ENCODE results near the gene IL18R1.

Gene IL18R1

GRCh38 chr2:102383722-102384121, 28.1 kb downstream of the IL18R1 start:
- Histone ChIP-seq H3K18ac (ENCODE audit: low read length) (no peak overlapping the region), H3K4me3 (ENCODE audit: low read length in 2 of 2) (no peak overlapping the region), H3K9me3 (replicated peaks in 1 of 2; ENCODE audit: control insufficient read depth in 2 of 2, insufficient read depth in 1 of 2, low read depth in 1 of 2, low read length in 2 of 2) (peaks cover 0 to 3% of the 10 kb centered on the region in 2 donors), H4K91ac (ENCODE audit: low read depth, low read length, poor library complexity) (no peak overlapping the region), H2AFZ (ENCODE audit: low read length) (no peak overlapping the region), H3K4me1 (ENCODE audit: control insufficient read depth in 2 of 2, insufficient read depth in 1 of 2, low read depth in 1 of 2, low read length in 2 of 2) (no peaks in the 10 kb centered on the region), H3K14ac (ENCODE audit: low read length) (no peak overlapping the region), H2BK12ac (ENCODE audit: low read length) (no peak overlapping the region), H3K27me3 (ENCODE audit: control insufficient read depth in 3 of 3, insufficient read depth in 3 of 3, low read depth in 1 of 3, low read length in 3 of 3) (no peaks in the 10 kb centered on the region), H4K8ac (ENCODE audit: low read depth, low read length) (no peak overlapping the region), H3K9ac (ENCODE audit: low read depth, low read length, poor library complexity) (no peak overlapping the region), H2BK5ac (ENCODE audit: low read length) (no peak overlapping the region), H2BK120ac (ENCODE audit: low read depth, low read length) (no peak overlapping the region), H3K36me3 (replicated peaks in 1 of 2; ENCODE audit: control insufficient read depth in 2 of 2, insufficient read depth in 2 of 2, low read length in 2 of 2) (no peaks in the 10 kb centered on the region), H2AK5ac (ENCODE audit: low read depth, low read length) (no peak overlapping the region), H2BK15ac (ENCODE audit: low read length) (no peak overlapping the region), H3K27ac (replicated peaks; ENCODE audit: low read length) (no peak overlapping the region), H3K4ac (ENCODE audit: low read length) (no peak overlapping the region), H3K4me2 (ENCODE audit: insufficient read depth, low read length, poor library complexity, severe bottlenecking) (no peak overlapping the region), H3K23ac (ENCODE audit: low read depth, low read length, poor library complexity) (no peak overlapping the region), H3K79me1 (ENCODE audit: low read depth, low read length) (no peaks in the 10 kb centered on the region)
- DNase-seq (ENCODE audit: low spot score): no peak

GRCh38 chr2:102385522-102385921, 29.9 kb downstream of the IL18R1 start:
- H4K8ac ChIP-seq (ENCODE audit: low read depth, low read length): no peak overlapping the region
- H2AFZ ChIP-seq (ENCODE audit: low read length): no peak overlapping the region
- H3K4ac ChIP-seq (ENCODE audit: low read length): no peak overlapping the region
- no peak overlapping the region for H3K27ac ChIP-seq (replicated peaks; ENCODE audit: low read length)
- H2BK12ac ChIP-seq (ENCODE audit: low read length): no peak overlapping the region
- WGBS, 2 donors (ENCODE audit: extremely low coverage in 2 of 2, insufficient read length in 2 of 2, insufficient replicate concordance in 1 of 2): no CpG with 5 or more reads among the region's 1 CpG
- no peaks in the 10 kb centered on the region for H3K27me3 ChIP-seq (ENCODE audit: control insufficient read depth in 3 of 3, insufficient read depth in 3 of 3, low read depth in 1 of 3, low read length in 3 of 3)
- no peak overlapping the region for H2AK5ac ChIP-seq (ENCODE audit: low read depth, low read length)
- H2BK120ac ChIP-seq (ENCODE audit: low read depth, low read length): no peak overlapping the region
- H3K36me3 ChIP-seq (replicated peaks in 1 of 2; ENCODE audit: control insufficient read depth in 2 of 2, insufficient read depth in 2 of 2, low read length in 2 of 2): no peaks in the 10 kb centered on the region
- DNase-seq (ENCODE audit: low spot score): no peak
- H3K4me1 ChIP-seq (ENCODE audit: control insufficient read depth in 2 of 2, insufficient read depth in 1 of 2, low read depth in 1 of 2, low read length in 2 of 2): no peaks in the 10 kb centered on the region
- H2BK15ac ChIP-seq (ENCODE audit: low read length): no peak overlapping the region
- H3K9me3 ChIP-seq (replicated peaks in 1 of 2; ENCODE audit: control insufficient read depth in 2 of 2, insufficient read depth in 1 of 2, low read depth in 1 of 2, low read length in 2 of 2): peaks cover 0 to 3% of the 10 kb centered on the region in 2 donors
- H3K9ac ChIP-seq (ENCODE audit: low read depth, low read length, poor library complexity): no peak overlapping the region
- H3K23ac ChIP-seq (ENCODE audit: low read depth, low read length, poor library complexity): no peak overlapping the region
- H3K18ac ChIP-seq (ENCODE audit: low read length): no peak overlapping the region
- H4K91ac ChIP-seq (ENCODE audit: low read depth, low read length, poor library complexity): no peak overlapping the region
- H2BK5ac ChIP-seq (ENCODE audit: low read length): no peak overlapping the region
- no peak overlapping the region for H3K4me2 ChIP-seq (ENCODE audit: insufficient read depth, low read length, poor library complexity, severe bottlenecking)
- H3K4me3 ChIP-seq (ENCODE audit: low read length in 2 of 2): no peak overlapping the region
- H3K14ac ChIP-seq (ENCODE audit: low read length): no peak overlapping the region
- H3K79me1 ChIP-seq (ENCODE audit: low read depth, low read length): no peaks in the 10 kb centered on the region

DNA sequence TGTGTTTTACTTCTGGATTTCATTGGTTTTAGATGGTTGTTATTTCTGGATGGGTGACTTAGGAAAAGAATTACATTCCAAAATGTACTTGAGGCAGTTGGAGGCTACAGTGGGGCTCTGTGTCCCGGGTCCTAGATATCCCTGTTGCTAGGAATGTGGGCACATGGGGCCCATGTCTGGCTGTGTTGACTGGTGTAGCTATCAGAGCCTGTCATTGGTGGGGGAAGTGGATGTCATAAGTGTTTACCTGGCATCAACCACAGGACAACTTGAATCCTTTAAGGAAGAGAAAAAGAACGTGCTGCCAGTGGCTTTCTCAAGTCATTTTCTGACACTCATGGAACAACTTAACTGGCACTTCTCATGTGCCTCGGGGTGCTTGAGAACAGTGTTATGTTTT, 30.4 kb downstream of the IL18R1 start:
- Histone ChIP-seq H3K9ac (ENCODE audit: low read depth, low read length, poor library complexity) (no peak overlapping the region), H2BK15ac (ENCODE audit: low read length) (no peak overlapping the region), H2BK5ac (ENCODE audit: low read length) (no peak overlapping the region), H2BK120ac (ENCODE audit: low read depth, low read length) (no peak overlapping the region), H3K4me3 (ENCODE audit: low read length in 2 of 2) (no peak overlapping the region), H4K91ac (ENCODE audit: low read depth, low read length, poor library complexity) (no peak overlapping the region), H2AK5ac (ENCODE audit: low read depth, low read length) (no peak overlapping the region), H3K4me1 (ENCODE audit: control insufficient read depth in 2 of 2, insufficient read depth in 1 of 2, low read depth in 1 of 2, low read length in 2 of 2) (no peaks in the 10 kb centered on the region), H3K4ac (ENCODE audit: low read length) (no peak overlapping the region), H3K9me3 (replicated peaks in 1 of 2; ENCODE audit: control insufficient read depth in 2 of 2, insufficient read depth in 1 of 2, low read depth in 1 of 2, low read length in 2 of 2) (peaks cover 0 to 3% of the 10 kb centered on the region in 2 donors), H3K27me3 (ENCODE audit: control insufficient read depth in 3 of 3, insufficient read depth in 3 of 3, low read depth in 1 of 3, low read length in 3 of 3) (no peaks in the 10 kb centered on the region), H2BK12ac (ENCODE audit: low read length) (no peak overlapping the region), H3K36me3 (replicated peaks in 1 of 2; ENCODE audit: control insufficient read depth in 2 of 2, insufficient read depth in 2 of 2, low read length in 2 of 2) (no peaks in the 10 kb centered on the region), H3K23ac (ENCODE audit: low read depth, low read length, poor library complexity) (no peak overlapping the region), H3K14ac (ENCODE audit: low read length) (no peak overlapping the region), H4K8ac (ENCODE audit: low read depth, low read length) (no peak overlapping the region), H3K18ac (ENCODE audit: low read length) (no peak overlapping the region), H3K27ac (replicated peaks; ENCODE audit: low read length) (no peak overlapping the region), H3K4me2 (ENCODE audit: insufficient read depth, low read length, poor library complexity, severe bottlenecking) (no peak overlapping the region), H2AFZ (ENCODE audit: low read length) (no peak overlapping the region), H3K79me1 (ENCODE audit: low read depth, low read length) (no peaks in the 10 kb centered on the region)
- DNase-seq (ENCODE audit: low spot score): no peak
- no CpG with 5 or more reads among the region's 3 CpGs for WGBS, 2 donors (ENCODE audit: extremely low coverage in 2 of 2, insufficient read length in 2 of 2, insufficient replicate concordance in 1 of 2)

- H2BK120ac ChIP-seq (ENCODE audit: low read depth, low read length): no peak overlapping the region
- H4K91ac ChIP-seq (ENCODE audit: low read depth, low read length, poor library complexity): no peak overlapping the region
- no peak overlapping the region for H3K23ac ChIP-seq (ENCODE audit: low read depth, low read length, poor library complexity)
- H3K79me1 ChIP-seq (ENCODE audit: low read depth, low read length): no peaks in the 10 kb centered on the region
- H3K9me3 ChIP-seq (replicated peaks in 1 of 2; ENCODE audit: control insufficient read depth in 2 of 2, insufficient read depth in 1 of 2, low read depth in 1 of 2, low read length in 2 of 2): peaks cover 0 to 3% of the 10 kb centered on the region in 2 donors
- peak overlapping the region; percentile 22 for H3K18ac ChIP-seq (ENCODE audit: low read length)
- no peak overlapping the region for H2AFZ ChIP-seq (ENCODE audit: low read length)
- H3K4me3 ChIP-seq (ENCODE audit: low read length in 2 of 2): no peak overlapping the region
- no peak for DNase-seq (ENCODE audit: low spot score)
- H3K27ac ChIP-seq (replicated peaks; ENCODE audit: low read length): no peak overlapping the region
- no peak overlapping the region for H2BK15ac ChIP-seq (ENCODE audit: low read length)
- H4K8ac ChIP-seq (ENCODE audit: low read depth, low read length): no peak overlapping the region
- no peak overlapping the region for H2BK5ac ChIP-seq (ENCODE audit: low read length)
- no peak overlapping the region for H2AK5ac ChIP-seq (ENCODE audit: low read depth, low read length)
- no peaks in the 10 kb centered on the region for H3K4me1 ChIP-seq (ENCODE audit: control insufficient read depth in 2 of 2, insufficient read depth in 1 of 2, low read depth in 1 of 2, low read length in 2 of 2)
- no peaks in the 10 kb centered on the region for H3K27me3 ChIP-seq (ENCODE audit: control insufficient read depth in 3 of 3, insufficient read depth in 3 of 3, low read depth in 1 of 3, low read length in 3 of 3)
- WGBS, 2 donors (ENCODE audit: extremely low coverage in 2 of 2, insufficient read length in 2 of 2, insufficient replicate concordance in 1 of 2): no CpG with 5 or more reads among the region's 3 CpGs
- H3K4me2 ChIP-seq (ENCODE audit: insufficient read depth, low read length, poor library complexity, severe bottlenecking): no peak overlapping the region
- H3K36me3 ChIP-seq (replicated peaks in 1 of 2; ENCODE audit: control insufficient read depth in 2 of 2, insufficient read depth in 2 of 2, low read length in 2 of 2): no peaks in the 10 kb centered on the region
- no peak overlapping the region for H2BK12ac ChIP-seq (ENCODE audit: low read length)
- H3K14ac ChIP-seq (ENCODE audit: low read length): no peak overlapping the region
- H3K9ac ChIP-seq (ENCODE audit: low read depth, low read length, poor library complexity): no peak overlapping the region
- no peak overlapping the region for H3K4ac ChIP-seq (ENCODE audit: low read length)
Observed at GRCh38 chr2:102386867-102387541, 31.4 kb downstream of the IL18R1 start.
